CD4-positive, alpha-beta T cell treated with Interleukin-1 beta for 1 hour (primary cell): ENCODE measurements around the gene ZNF227.
"Not testable (repeated sequence)": the region's sequence is repeated elsewhere in the genome, so short reads cannot be mapped to it uniquely, and the experiment has no call there.

ENCODE experiments used
- DNase-seq, 2 donors: peaks; one replicate each; pipeline ENCODE4 v3.0.0-alpha.2; 2020 to 2022

Gene ZNF227

GRCh38 chr19:44212250-44212865 is at the start of gene ZNF227:
ZNF227 (plus strand) TSS chr19:44212532; CDS start chr19:44217793, 5,261 bp downstream.
- DNase-seq = peak; percentile 79 to 80

- DNase-seq = no peak
Observed at GRCh38 chr19:44163789-44164188, 48.5 kb upstream of the ZNF227 start.

- DNase-seq = no peak
Observed at GRCh38 chr19:44164327-44164672, 48.0 kb upstream of the ZNF227 start.

- peak; percentile 86 to 87 for DNase-seq
Observed at GRCh38 chr19:44164673-44165512, 47.4 kb upstream of the ZNF227 start, which contains the start of gene ZNF226. ZNF226 (plus strand) TSS chr19:44165100; CDS start chr19:44170081, 4,981 bp downstream.

- DNase-seq = not testable (repeated sequence)
Observed at GRCh38 chr19:44170660-44171059, 41.7 kb upstream of the ZNF227 start.

GRCh38 chr19:44176590-44176989 is 35.7 kb upstream of the ZNF227 start:
- no peak for DNase-seq

- DNase-seq = no peak
Observed at GRCh38 chr19:44180968-44181367, 31.4 kb upstream of the ZNF227 start.

GRCh38 chr19:44182145-44182544 is 30.2 kb upstream of the ZNF227 start:
- DNase-seq = no peak

- DNase-seq = no peak
Observed at GRCh38 chr19:44190020-44190419, 22.3 kb upstream of the ZNF227 start.

- DNase-seq = no peak
Observed at GRCh38 chr19:44192127-44192526, 20.2 kb upstream of the ZNF227 start.

- no peak for DNase-seq
Observed at GRCh38 chr19:44196772-44197171, 15.6 kb upstream of the ZNF227 start.

- no peak for DNase-seq
Observed at GRCh38 chr19:44202470-44202869, 9.9 kb upstream of the ZNF227 start.

- no peak for DNase-seq
Observed at GRCh38 chr19:44202974-44203373, 9.4 kb upstream of the ZNF227 start.

GRCh38 chr19:44203877-44204276 is 8.5 kb upstream of the ZNF227 start:
- DNase-seq = not testable (repeated sequence)

GRCh38 chr19:44204772-44205171 is 7.6 kb upstream of the ZNF227 start:
- DNase-seq = no peak

GRCh38 chr19:44207126-44207803 is 5.1 kb upstream of the ZNF227 start:
- peak; percentile 82 to 86 for DNase-seq

GRCh38 chr19:44212866-44213346 is 574 bp downstream of the ZNF227 start:
- DNase-seq = no peak

GRCh38 chr19:44219926-44220325 is 7.6 kb downstream of the ZNF227 start:
- DNase-seq = not testable (repeated sequence)

GRCh38 chr19:44220761-44221160 is 8.4 kb downstream of the ZNF227 start:
- not testable (repeated sequence) for DNase-seq

- not testable (repeated sequence) for DNase-seq
Observed at GRCh38 chr19:44221291-44221690, 9.0 kb downstream of the ZNF227 start.

GRCh38 chr19:44228318-44228717 is 16.0 kb downstream of the ZNF227 start:
- DNase-seq = no peak

- no peak for DNase-seq
Observed at GRCh38 chr19:44232867-44233266, 20.5 kb downstream of the ZNF227 start.

GRCh38 chr19:44236384-44236783 is 24.1 kb downstream of the ZNF227 start:
- DNase-seq = no peak
